NT2/D1 (cell line): Measurements from ENCODE around the gene SNX27.

Experiments used
- DNase-seq: peaks from one replicate; pipeline ENCODE4 v3.0.0-alpha.2; 2011; ENCODE audit warnings: low read depth, low spot score
- H3K27me3 ChIP-seq: 2 replicates; pipeline ENCODE4 v1.6.0; 2011; ENCODE audit warnings: mild to moderate bottlenecking; ENCODE audit not compliant: insufficient read length, insufficient read depth
- H3K36me3 ChIP-seq: 2 replicates; pipeline ENCODE4 v1.6.1; 2011; ENCODE audit warnings: mild to moderate bottlenecking, low read length, mixed read lengths; ENCODE audit not compliant: insufficient read depth, insufficient read length
- H3K4me1 ChIP-seq: 2 replicates; pipeline ENCODE4 v1.5.1; 2011; ENCODE audit not compliant: insufficient read depth, insufficient read length
- H3K4me3 ChIP-seq: 2 replicates; pipeline ENCODE4 v1.5.1; 2011; ENCODE audit warnings: low read depth; ENCODE audit not compliant: insufficient read length
- H3K9ac ChIP-seq: 2 replicates; pipeline ENCODE4 v1.6.0; 2011; ENCODE audit warnings: low read depth; ENCODE audit not compliant: insufficient read length
- H3K9me3 ChIP-seq: 2 replicates; pipeline ENCODE4 v1.5.1; 2011; ENCODE audit warnings: mild to moderate bottlenecking, low read length; ENCODE audit not compliant: insufficient read depth
- SUZ12 ChIP-seq: IDR thresholded peaks from 2 replicates; pipeline ENCODE4 v1.6.1; 2011; ENCODE audit not compliant: insufficient read length, insufficient read depth; ENCODE audit errors: extremely low read depth
- YY1 ChIP-seq: IDR thresholded peaks from 2 replicates; pipeline ENCODE4 v1.6.1; 2011; ENCODE audit not compliant: insufficient read length, insufficient read depth
- ZNF274 ChIP-seq: IDR thresholded peaks from 2 replicates; pipeline ENCODE4 v1.6.1; 2011; ENCODE audit warnings: mild to moderate bottlenecking, low read depth, low read length

The SNX27 gene

DNA sequence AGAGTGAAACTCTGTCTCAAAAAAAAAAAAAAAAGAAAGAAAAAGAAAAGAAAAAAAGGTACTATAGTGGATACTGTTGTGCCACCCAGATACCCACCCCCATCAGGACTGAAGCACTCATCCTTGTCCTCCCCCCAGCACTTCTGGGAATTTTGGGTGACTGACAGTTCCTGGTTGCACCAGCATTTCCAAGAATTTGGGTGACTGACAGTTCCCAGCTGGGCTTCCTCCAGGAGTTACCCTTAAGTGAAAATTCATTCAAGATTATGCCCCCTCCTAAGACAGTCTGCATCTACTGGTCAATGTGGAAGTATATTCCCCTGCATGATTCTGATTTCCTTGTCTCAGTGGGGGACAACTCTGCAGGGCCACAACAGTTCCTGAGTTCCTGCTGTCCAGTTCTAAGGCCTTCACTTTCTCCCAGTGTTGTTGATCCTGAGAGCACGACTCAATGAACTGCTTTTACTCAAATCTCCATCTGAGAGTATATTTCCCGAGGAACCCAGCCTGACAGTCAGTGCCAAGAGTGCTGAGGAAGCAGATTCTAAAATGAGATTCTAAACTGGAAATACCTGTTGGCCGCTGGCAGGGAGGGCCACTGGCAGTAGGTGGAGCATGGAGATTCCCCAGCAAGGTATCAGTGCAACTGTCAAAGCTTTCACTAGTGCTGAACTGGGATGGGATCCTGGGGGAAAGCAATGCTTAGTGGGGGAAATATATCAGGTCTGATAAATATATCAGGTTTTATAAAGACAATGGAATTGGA, 127.9 kb downstream of the SNX27 start:
- H3K4me1 ChIP-seq = no peaks in the 10 kb centered on the region
- H3K9me3 ChIP-seq = peaks cover 32% of the 10 kb centered on the region
- no peaks in the 10 kb centered on the region for H3K27me3 ChIP-seq
- no peak for DNase-seq
- no peak overlapping the region for H3K4me3 ChIP-seq
- no peaks in the 10 kb centered on the region for H3K36me3 ChIP-seq
- TF ChIP-seq YY1 (no peak), ZNF274 (no peak), SUZ12 (no peak)
- H3K9ac ChIP-seq = no peak overlapping the region

DNA sequence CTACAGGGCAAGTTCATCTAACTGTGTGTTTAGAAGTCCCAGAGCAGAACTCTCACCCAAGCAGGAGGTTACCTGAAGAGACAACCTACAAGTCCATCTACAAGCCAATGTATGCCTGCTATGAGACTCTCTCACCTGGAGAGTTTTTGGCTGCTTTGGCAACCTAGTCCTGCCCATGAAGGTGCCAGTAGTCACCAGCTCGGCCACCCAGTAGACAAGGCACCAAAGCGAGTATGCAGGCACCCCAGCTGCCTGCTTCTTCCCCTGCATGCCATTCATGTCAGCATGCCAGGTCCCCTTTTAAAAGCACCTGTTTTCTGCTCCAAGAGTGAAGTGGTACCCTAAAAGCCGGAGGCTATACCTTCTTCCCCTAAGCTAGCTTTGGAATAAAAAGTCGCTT, 129.7 kb downstream of the SNX27 start:
- TF ChIP-seq ZNF274 (no peak), YY1 (no peak), SUZ12 (no peak)
- Histone ChIP-seq H3K36me3 (no peaks in the 10 kb centered on the region), H3K9me3 (peaks cover 28% of the 10 kb centered on the region), H3K9ac (no peak overlapping the region), H3K27me3 (no peaks in the 10 kb centered on the region), H3K4me3 (no peak overlapping the region), H3K4me1 (no peaks in the 10 kb centered on the region)
- no peak for DNase-seq
